H1 (cell line): ENCODE results near the gene MRPS26. TPM values are rescaled to one million over a fixed set of nuclear protein-coding genes. Genes with fewer than 3 reads are reported as not detected.

Experiments used
- CBX5 ChIP-seq: fragments of 300-800, 300-1000 bp; sonication (generic); IDR thresholded peaks from 2 replicates; pipeline ENCODE4 v1.7.1; 2016; ENCODE audit warnings: antibody characterized with exemption, low read length, low read depth
- EP300 ChIP-seq, 2 experiments: IDR thresholded peaks; 1 replicate in 1 of 2; 2 replicates in 1 of 2; pipeline ENCODE4 v1.6.1; 2011 to 2012; ENCODE audit warnings: low read depth in 2 of 2, low read length in 2 of 2, mild to moderate bottlenecking in 2 of 2, borderline replicate concordance in 1 of 2, inconsistent platforms in 1 of 2, moderate library complexity in 1 of 2
- EZH2 ChIP-seq: fragments of 200-600 bp; sonication (generic); IDR thresholded peaks from 2 replicates; pipeline ENCODE4 v1.7.1; 2012; ENCODE audit warnings: low read depth, mild to moderate bottlenecking, moderate library complexity, low read length, inconsistent platforms; ENCODE audit not compliant: severe bottlenecking
- RAD21 ChIP-seq, 2 experiments: IDR thresholded peaks in 1 of 2; conservative IDR thresholded peaks in 1 of 2; 2 replicates each; pipeline ENCODE4 v1.6.1; 2011; ENCODE audit warnings: low read depth in 2 of 2, low read length in 2 of 2, improper control_type of control experiment in 1 of 2, inconsistent platforms in 1 of 2, mild to moderate bottlenecking in 1 of 2, moderate library complexity in 1 of 2
- TAF7 ChIP-seq: optimal IDR thresholded peaks from 2 replicates; pipeline ENCODE3; 2011; ENCODE audit warnings: low read depth, mild to moderate bottlenecking, inconsistent platforms, low read length, moderate library complexity, borderline replicate concordance
- TBP ChIP-seq: IDR thresholded peaks from 2 replicates; pipeline ENCODE4 v1.6.1; 2011; ENCODE audit warnings: low read depth, low read length, improper control_type of control experiment
- polyA plus RNA-seq, 7 experiments: library from polyadenylated mRNA; depleted of rRNA in 3 of 7; stranded (reverse) in 5 of 7; unstranded in 2 of 7; fragments of >200 nt in 5 of 7; fragments of 200-250 nt in 2 of 7; gene quantifications; 1 replicate in 5 of 7; 2 replicates in 1 of 7; 4 replicates in 1 of 7; pipeline versions ENCODE4 v1.2.1 to v1.2.3, GENCODE V29; 2011 to 2013; ENCODE audit warnings: missing spikeins in 2 of 7, mixed read lengths in 2 of 7
- total RNA-seq: library from RNA; stranded (reverse); fragmentation: NEBNext Ultra II Directional; extraction: Animal tissue kit (Norgen Biotek cat#: 25700); gene quantifications from 2 replicates; pipeline ENCODE4 v1.2.1, GENCODE V29; 2021
- TF ChIP-seq, protein P1 (sequence below): IDR thresholded peaks from 2 replicates; pipeline ENCODE4 v1.6.1; 2012; ENCODE audit warnings: inconsistent platforms
- TF ChIP-seq, protein P2 (sequence below): IDR thresholded peaks from 2 replicates; pipeline ENCODE4 v1.6.1; 2011; ENCODE audit warnings: low read depth, mild to moderate bottlenecking, low read length; ENCODE audit not compliant: insufficient read depth

The MRPS26 gene
- total and polyA plus RNA-seq, 2 of the 8 experiments (the other 6 are each of a cell fraction or from before 2014, with no cell fraction given): 83.6 to 103 TPM

DNA sequence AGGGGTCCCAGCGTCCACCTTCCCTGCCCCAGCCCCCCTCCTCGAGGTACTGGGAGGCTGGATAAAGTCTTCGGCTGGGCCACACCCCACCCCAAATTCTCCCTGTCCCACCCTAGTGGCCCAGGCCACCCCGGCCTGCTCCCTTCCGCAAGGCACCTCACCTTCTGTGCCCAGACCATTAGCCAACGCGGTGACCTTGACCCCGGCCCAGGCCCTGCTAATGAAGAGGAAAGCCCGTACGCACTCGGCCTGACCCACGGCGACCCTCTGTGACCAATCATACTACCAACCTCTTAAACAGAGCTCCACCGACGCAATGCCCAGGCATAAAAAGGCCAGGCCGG is 25.4 kb downstream of the MRPS26 start (continued):
- TF ChIP-seq, protein P1, sequence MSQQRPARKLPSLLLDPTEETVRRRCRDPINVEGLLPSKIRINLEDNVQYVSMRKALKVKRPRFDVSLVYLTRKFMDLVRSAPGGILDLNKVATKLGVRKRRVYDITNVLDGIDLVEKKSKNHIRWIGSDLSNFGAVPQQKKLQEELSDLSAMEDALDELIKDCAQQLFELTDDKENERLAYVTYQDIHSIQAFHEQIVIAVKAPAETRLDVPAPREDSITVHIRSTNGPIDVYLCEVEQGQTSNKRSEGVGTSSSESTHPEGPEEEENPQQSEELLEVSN: no peak
- TF ChIP-seq, protein P2, sequence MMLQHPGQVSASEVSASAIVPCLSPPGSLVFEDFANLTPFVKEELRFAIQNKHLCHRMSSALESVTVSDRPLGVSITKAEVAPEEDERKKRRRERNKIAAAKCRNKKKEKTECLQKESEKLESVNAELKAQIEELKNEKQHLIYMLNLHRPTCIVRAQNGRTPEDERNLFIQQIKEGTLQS: no peak
- TF ChIP-seq EZH2 (no peak), RAD21 (IDR thresholded peaks at IDR 0.05 in 1 of 2, conservative IDR thresholded peaks at IDR 0.05 in 1 of 2; ENCODE audit: low read depth in 2 of 2, low read length in 2 of 2) (no peak), EP300 (IDR thresholded peaks at IDR 0.05; ENCODE audit: borderline replicate concordance in 1 of 2, low read depth in 2 of 2, low read length in 2 of 2) (no peak), CBX5 (no peak), TAF7 (no peak), TBP (no peak)
